ENCODE results near the gene PRB2. TPM values are rescaled to one million over a fixed set of nuclear protein-coding genes. Genes with fewer than 3 reads are reported as not detected.
"Not testable (repeated sequence)": the region's sequence is repeated elsewhere in the genome, so short reads cannot be mapped to it uniquely, and the experiment has no call there.

PRB2 gene
- total RNA-seq, 1 donor from 2014 or later: not detected

GRCh38 chr12:11408096-11408495 lies 12.7 kb upstream of the PRB2 start:
- H3K9me3 Mint-ChIP-seq: peaks cover 8% of the 10 kb centered on the region
- no peaks in the 10 kb centered on the region for H3K27me3 Mint-ChIP-seq
- ATAC-seq (ENCODE audit: low read depth): no peak
- no peak overlapping the region for H3K4me3 Mint-ChIP-seq
- TF ChIP-seq CTCF (IDR thresholded peaks at IDR 0.05): no peak
- intact Hi-C loops (cut with micrococcal nuclease): no loop called here
- DNase-seq: no peak
- ChIA-PET CTCF (no interaction called here), POLR2A (no interaction called here)
- no peaks in the 10 kb centered on the region for H3K36me3 Mint-ChIP-seq (ENCODE audit: low read depth)
- no peak overlapping the region for H3K27ac Mint-ChIP-seq
- H3K4me1 Mint-ChIP-seq: no peaks in the 10 kb centered on the region

DNA sequence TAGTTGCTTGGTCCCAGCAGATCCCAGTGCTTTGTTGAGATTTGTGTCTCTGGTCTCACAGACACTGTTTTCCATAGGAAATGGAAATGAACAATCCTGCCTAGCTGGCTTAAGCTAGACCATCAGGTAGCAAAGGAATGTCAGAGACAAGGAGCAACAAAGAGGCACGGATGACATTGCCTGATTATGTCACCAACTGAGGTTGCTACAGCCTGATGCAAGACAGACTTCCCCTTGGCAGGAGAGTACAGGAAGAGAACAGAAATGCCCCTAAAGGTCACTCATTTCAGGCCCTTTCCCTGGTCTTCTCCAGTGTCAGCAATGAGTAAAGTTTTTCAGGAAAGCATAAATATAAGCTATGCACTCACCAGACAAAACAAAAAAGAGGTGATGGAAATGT lies 2.0 kb upstream of the PRB2 start:
- intact Hi-C loops (cut with micrococcal nuclease): no loop called here
- no peaks in the 10 kb centered on the region for H3K27me3 Mint-ChIP-seq
- no peak overlapping the region for H3K27ac Mint-ChIP-seq
- no peak for TF ChIP-seq CTCF (IDR thresholded peaks at IDR 0.05)
- H3K4me1 Mint-ChIP-seq: no peaks in the 10 kb centered on the region
- H3K36me3 Mint-ChIP-seq (ENCODE audit: low read depth): no peaks in the 10 kb centered on the region
- ChIA-PET CTCF (no interaction called here), POLR2A (no interaction called here)
- no peak for DNase-seq
- H3K4me3 Mint-ChIP-seq: no peak overlapping the region
- peaks cover 1% of the 10 kb centered on the region for H3K9me3 Mint-ChIP-seq
- no peak for ATAC-seq (ENCODE audit: low read depth)

DNA sequence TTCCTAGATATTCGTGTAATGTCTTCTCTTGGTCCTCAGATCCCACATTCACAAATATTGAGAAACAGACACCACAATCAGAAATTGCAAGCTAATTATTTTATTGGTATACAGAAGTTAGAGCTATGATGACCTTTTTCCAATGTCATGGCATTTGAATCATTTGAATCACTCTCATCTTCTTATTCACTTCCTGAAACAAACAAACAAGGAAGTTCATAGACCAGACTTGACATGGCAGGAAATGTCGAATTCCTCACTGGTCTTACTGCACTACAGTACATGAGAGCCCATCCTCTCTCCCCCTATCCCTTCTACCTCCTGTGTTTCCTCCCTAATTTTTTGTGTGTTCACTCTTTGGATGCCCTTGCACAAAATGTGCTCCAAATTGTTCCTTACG lies 3.9 kb downstream of the PRB2 start:
- CTCF ChIA-PET, POLR2A ChIA-PET: not testable (repeated sequence)

GRCh38 chr12:11377420-11377819 lies 17.9 kb downstream of the PRB2 start:
- CTCF ChIA-PET; H3K27ac Mint-ChIP-seq; DNase-seq; ATAC-seq (ENCODE audit: low read depth); H3K36me3 Mint-ChIP-seq (ENCODE audit: low read depth); intact Hi-C loops (cut with micrococcal nuclease); H3K4me3 Mint-ChIP-seq; POLR2A ChIA-PET; H3K27me3 Mint-ChIP-seq; H3K4me1 Mint-ChIP-seq: not testable (repeated sequence)
- H3K9me3 Mint-ChIP-seq: peaks cover 30% of the 10 kb centered on the region

More for the DNA sequence above, 3.9 kb downstream of the PRB2 start:
- ATAC-seq (ENCODE audit: low read depth); H3K36me3 Mint-ChIP-seq (ENCODE audit: low read depth); H3K4me3 Mint-ChIP-seq; H3K9me3 Mint-ChIP-seq; DNase-seq; H3K27me3 Mint-ChIP-seq; intact Hi-C loops (cut with micrococcal nuclease); H3K4me1 Mint-ChIP-seq; H3K27ac Mint-ChIP-seq: not testable (repeated sequence)

DNA sequence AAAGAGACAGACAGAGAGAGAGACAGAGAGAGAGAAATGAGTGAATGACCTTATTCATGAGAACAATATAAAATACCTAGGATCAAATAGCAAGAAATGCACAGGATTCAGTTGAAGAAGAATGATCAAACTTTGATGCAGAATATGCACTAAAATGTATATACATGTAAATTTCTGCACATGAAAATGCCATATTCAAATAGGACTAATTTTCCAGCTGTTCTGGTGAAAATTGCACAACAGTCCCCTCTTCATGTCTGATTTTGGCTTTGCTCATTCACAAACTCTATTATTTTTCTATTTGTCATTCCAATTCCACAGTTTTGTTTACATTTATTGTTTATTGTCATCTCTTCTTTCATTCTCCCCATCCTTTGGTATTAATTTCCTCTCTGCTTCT lies 34.2 kb downstream of the PRB2 start:
- Mint-ChIP-seq H3K9me3 (peaks cover 3% of the 10 kb centered on the region), H3K4me3 (no peak overlapping the region), H3K27ac (no peak overlapping the region), H3K36me3 (ENCODE audit: low read depth) (no peaks in the 10 kb centered on the region), H3K27me3 (no peaks in the 10 kb centered on the region), H3K4me1 (no peaks in the 10 kb centered on the region)
- ATAC-seq (ENCODE audit: low read depth): no peak
- intact Hi-C loops (cut with micrococcal nuclease): no loop called here
- DNase-seq: no peak
- ChIA-PET CTCF (no interaction called here), POLR2A (no interaction called here)
- no peak for TF ChIP-seq CTCF (IDR thresholded peaks at IDR 0.05)

DNA sequence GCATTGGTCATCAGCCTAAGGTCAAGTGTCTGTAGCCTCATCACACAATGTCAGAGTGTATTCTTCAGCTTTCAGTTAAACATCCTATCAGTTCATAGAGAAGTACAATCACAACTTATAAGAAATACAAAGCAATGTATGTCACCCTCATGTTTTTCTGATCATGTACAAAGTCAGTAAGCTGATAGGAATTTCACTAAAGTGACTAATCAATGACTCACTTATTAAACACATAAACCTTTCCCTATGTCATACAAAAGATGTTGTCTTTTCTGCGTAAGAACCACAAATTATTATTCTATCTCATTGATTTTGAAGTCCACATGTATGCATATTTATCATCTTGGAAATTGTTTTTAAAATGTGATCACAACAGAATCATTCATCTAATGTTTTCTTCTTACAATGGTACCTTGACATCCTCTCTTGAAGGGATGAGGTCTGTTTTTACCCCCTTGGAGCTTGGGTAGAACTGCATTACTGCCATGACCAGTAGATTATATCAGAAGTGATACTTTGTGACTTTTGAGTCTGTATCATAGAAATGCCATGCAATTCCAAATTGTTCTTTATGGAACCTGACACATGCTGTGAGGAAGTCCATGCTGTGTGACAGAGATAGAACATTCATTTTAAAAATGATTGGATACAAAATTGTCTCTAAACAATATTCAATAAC lies 35.0 kb downstream of the PRB2 start:
- H3K9me3 Mint-ChIP-seq; H3K27me3 Mint-ChIP-seq; DNase-seq; intact Hi-C loops (cut with micrococcal nuclease); H3K4me3 Mint-ChIP-seq; ATAC-seq (ENCODE audit: low read depth); CTCF ChIA-PET; H3K27ac Mint-ChIP-seq; H3K4me1 Mint-ChIP-seq; POLR2A ChIA-PET; H3K36me3 Mint-ChIP-seq (ENCODE audit: low read depth): not testable (repeated sequence)

- H3K9me3 Mint-ChIP-seq; H3K4me3 Mint-ChIP-seq; H3K27ac Mint-ChIP-seq; POLR2A ChIA-PET; CTCF ChIA-PET; H3K4me1 Mint-ChIP-seq; ATAC-seq (ENCODE audit: low read depth); DNase-seq; intact Hi-C loops (cut with micrococcal nuclease); H3K36me3 Mint-ChIP-seq (ENCODE audit: low read depth); H3K27me3 Mint-ChIP-seq: not testable (repeated sequence)
These were observed 43.6 kb downstream of the PRB2 start for GRCh38 chr12:11351736-11352135.

All from activated B cell treated with CpG ODN at 0.5 μM for 24 hours (primary cell).